GM12892 (cell line): ENCODE data around the gene SUGCT.
"Not testable (repeated sequence)": the region's sequence is repeated elsewhere in the genome, so short reads cannot be mapped to it uniquely, and the experiment has no call there.

Source experiments
- POLR2A ChIP-seq: IDR thresholded peaks from 2 replicates; pipeline ENCODE4 v1.6.1; 2011; ENCODE audit warnings: low read depth, low read length, control low read depth
- POLR2AphosphoS5 ChIP-seq: IDR thresholded peaks from 2 replicates; pipeline ENCODE4 v1.6.1; 2011; ENCODE audit warnings: low read depth, low read length, control low read depth

GRCh38 chr7:40602351-40602750, 467.5 kb downstream of the SUGCT start:
- not testable (repeated sequence) for TF ChIP-seq POLR2A, POLR2AphosphoS5
